HEK293 (cell line): ENCODE results near the gene SHANK2.

Experiments used
- CTCF ChIA-PET: fragments of 350-600 bp; formaldehyde crosslinking; extraction: SDS; loops from one replicate; lab custom pipeline; 2021; ENCODE audit warnings: antibody characterized with exemption; lab: Yijun Ruan, JAX
- POLR2A ChIA-PET: fragments of 300-600 bp; formaldehyde crosslinking; extraction: SDS; loops from one replicate; lab custom pipeline; 2020; ENCODE audit warnings: antibody characterized with exemption, inconsistent platforms; lab: Yijun Ruan, JAX
- H3K27ac ChIP-seq: fragments of 200-500 bp; sonication (Bioruptor generic); 2 replicates; pipeline ENCODE4 v1.5.1; 2014; ENCODE audit warnings: low read depth, low read length, control low read depth, inconsistent platforms; ENCODE audit errors: extremely low read depth
- H3K36me3 ChIP-seq, 2 experiments: fragments of 200-500 bp in 1 of 2; sonication (Bioruptor generic) in 1 of 2; 1 replicate in 1 of 2; 2 replicates in 1 of 2; pipeline ENCODE4 v1.5.1; 2014 to 2017; ENCODE audit warnings: inconsistent platforms in 2 of 2, low read length in 2 of 2; ENCODE audit not compliant: control insufficient read depth in 2 of 2, insufficient read depth in 1 of 2
- H3K4me1 ChIP-seq: fragments of 200-500 bp; sonication (Bioruptor generic); 2 replicates; pipeline ENCODE4 v1.5.1; 2014; ENCODE audit warnings: mild to moderate bottlenecking, low read length, inconsistent platforms; ENCODE audit not compliant: control insufficient read depth, insufficient read depth
- H3K4me3 ChIP-seq: 2 replicates; pipeline ENCODE4 v1.5.1; 2011; ENCODE audit warnings: low read depth, mild to moderate bottlenecking, control low read depth, low read length, moderate library complexity
- H3K9me3 ChIP-seq: fragments of 200-500 bp; sonication (Bioruptor generic); 2 replicates; pipeline ENCODE4 v1.5.1; 2014; ENCODE audit warnings: low read depth, low read length, inconsistent platforms; ENCODE audit not compliant: control insufficient read depth, insufficient read depth
- BCL11B ChIP-seq: fragments of 450-650 bp; formaldehyde crosslinking; IDR thresholded peaks from 2 replicates; pipeline ENCODE4 v1.5.1; 2016; ENCODE audit warnings: low read depth, missing biosample characterization, missing genetic modification characterization
- SALL2 ChIP-seq: fragments of 450-650 bp; formaldehyde crosslinking; IDR thresholded peaks from 2 replicates; pipeline ENCODE4 v1.5.0; 2017; ENCODE audit warnings: missing biosample characterization, mild to moderate bottlenecking, missing genetic modification characterization, borderline replicate concordance
- ZIC2 ChIP-seq: fragments of 450-650 bp; formaldehyde crosslinking; IDR thresholded peaks from 2 replicates; pipeline ENCODE4 v1.5.1; 2016; ENCODE audit warnings: missing biosample characterization, missing genetic modification characterization
- ZNF146 ChIP-seq: fragments of 450-650 bp; formaldehyde crosslinking; IDR thresholded peaks from 2 replicates; pipeline ENCODE4 v1.5.1; 2016; ENCODE audit warnings: missing biosample characterization, missing genetic modification characterization
- ZNF394 ChIP-seq: fragments of 450-650 bp; formaldehyde crosslinking; IDR thresholded peaks from 2 replicates; pipeline ENCODE4 v1.5.1; 2016; ENCODE audit warnings: missing biosample characterization, missing genetic modification characterization, mild to moderate bottlenecking, moderate library complexity, borderline replicate concordance
- ZNF629 ChIP-seq: fragments of 450-650 bp; formaldehyde crosslinking; IDR thresholded peaks from 2 replicates; pipeline ENCODE4 v1.5.1; 2017; ENCODE audit warnings: missing biosample characterization, missing genetic modification characterization
- TF ChIP-seq, protein P1 (sequence below): fragments of 450-650 bp; formaldehyde crosslinking; IDR thresholded peaks from 2 replicates; pipeline ENCODE4 v1.5.1; 2016; ENCODE audit warnings: missing biosample characterization, missing genetic modification characterization
- TF ChIP-seq, protein P2 (sequence below): fragments of 450-650 bp; formaldehyde crosslinking; IDR thresholded peaks from 2 replicates; pipeline ENCODE4 v1.5.1; 2017; ENCODE audit warnings: missing biosample characterization, missing genetic modification characterization
- TF ChIP-seq, protein P3 (sequence below): fragments of 450-650 bp; formaldehyde crosslinking; IDR thresholded peaks from 2 replicates; pipeline ENCODE4 v1.5.1; 2016; ENCODE audit warnings: missing biosample characterization, missing genetic modification characterization
- TF ChIP-seq, protein P4 (sequence below): fragments of 450-650 bp; formaldehyde crosslinking; optimal IDR thresholded peaks from 2 replicates; pipeline ENCODE3; 2016; ENCODE audit warnings: missing biosample characterization, mild to moderate bottlenecking, missing genetic modification characterization

The SHANK2 gene

DNA sequence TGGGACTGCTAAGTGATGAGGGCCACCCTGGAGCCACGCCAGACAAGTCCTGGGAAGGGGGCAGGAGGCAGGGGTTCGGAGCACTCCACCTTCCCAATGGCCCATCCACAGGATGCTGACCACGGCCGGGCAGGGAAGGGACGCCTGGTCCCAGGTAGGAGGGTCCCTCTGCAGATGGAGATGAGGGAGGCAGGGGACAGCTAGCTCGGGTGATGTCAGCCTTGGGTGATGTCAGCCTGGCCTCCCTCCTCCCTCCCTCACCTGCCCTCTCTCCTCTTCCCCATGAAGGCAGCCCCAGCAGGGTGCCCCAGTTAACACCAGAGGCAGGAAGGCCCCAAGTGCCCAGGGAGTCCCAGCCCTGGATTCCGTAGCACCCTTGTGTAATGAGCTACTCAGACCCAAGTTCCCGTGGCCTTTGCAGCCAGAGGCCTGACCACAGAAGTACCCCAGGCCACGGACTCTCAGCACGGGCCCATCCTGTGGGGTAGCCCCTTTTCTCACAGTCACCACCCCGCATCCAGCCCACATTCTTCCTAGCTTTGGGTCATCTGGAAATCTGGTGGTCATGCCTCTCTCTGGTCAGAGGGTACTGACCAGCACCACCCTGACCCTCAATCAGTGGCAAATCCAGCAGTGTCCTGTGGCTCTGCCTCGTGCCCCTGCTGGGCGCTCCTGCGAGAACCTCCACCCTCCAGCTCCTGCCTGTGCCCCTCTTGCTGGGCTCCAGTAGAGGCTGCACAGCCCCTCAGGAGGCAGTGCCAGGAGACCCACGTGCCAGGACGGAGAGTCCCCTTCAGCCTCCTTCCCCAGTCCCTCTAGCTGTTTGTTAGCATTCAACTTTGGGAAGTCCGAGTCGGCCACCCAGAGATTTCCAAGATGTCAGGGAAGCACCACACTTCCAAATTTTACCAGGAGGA, 47.4 kb downstream of the SHANK2 start:
- H3K4me3 ChIP-seq: no peak overlapping the region
- H3K27ac ChIP-seq: no peak overlapping the region
- no peaks in the 10 kb centered on the region for H3K4me1 ChIP-seq
- POLR2A ChIA-PET: no interaction called here
- TF ChIP-seq, protein P1, sequence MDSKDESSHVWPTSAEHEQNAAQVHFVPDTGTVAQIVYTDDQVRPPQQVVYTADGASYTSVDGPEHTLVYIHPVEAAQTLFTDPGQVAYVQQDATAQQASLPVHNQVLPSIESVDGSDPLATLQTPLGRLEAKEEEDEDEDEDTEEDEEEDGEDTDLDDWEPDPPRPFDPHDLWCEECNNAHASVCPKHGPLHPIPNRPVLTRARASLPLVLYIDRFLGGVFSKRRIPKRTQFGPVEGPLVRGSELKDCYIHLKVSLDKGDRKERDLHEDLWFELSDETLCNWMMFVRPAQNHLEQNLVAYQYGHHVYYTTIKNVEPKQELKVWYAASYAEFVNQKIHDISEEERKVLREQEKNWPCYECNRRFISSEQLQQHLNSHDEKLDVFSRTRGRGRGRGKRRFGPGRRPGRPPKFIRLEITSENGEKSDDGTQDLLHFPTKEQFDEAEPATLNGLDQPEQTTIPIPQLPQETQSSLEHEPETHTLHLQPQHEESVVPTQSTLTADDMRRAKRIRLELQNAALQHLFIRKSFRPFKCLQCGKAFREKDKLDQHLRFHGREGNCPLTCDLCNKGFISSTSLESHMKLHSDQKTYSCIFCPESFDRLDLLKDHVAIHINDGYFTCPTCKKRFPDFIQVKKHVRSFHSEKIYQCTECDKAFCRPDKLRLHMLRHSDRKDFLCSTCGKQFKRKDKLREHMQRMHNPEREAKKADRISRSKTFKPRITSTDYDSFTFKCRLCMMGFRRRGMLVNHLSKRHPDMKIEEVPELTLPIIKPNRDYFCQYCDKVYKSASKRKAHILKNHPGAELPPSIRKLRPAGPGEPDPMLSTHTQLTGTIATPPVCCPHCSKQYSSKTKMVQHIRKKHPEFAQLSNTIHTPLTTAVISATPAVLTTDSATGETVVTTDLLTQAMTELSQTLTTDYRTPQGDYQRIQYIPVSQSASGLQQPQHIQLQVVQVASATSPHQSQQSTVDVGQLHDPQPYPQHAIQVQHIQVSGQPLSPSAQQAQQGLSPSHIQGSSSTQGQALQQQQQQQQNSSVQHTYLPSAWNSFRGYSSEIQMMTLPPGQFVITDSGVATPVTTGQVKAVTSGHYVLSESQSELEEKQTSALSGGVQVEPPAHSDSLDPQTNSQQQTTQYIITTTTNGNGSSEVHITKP (tag by site-specific recombination): peak; percentile 26; the same call in 1 of the 2 replicates
- TF ChIP-seq ZNF394 (tag by site-specific recombination): no peak
- peak; percentile 45; the same call in 1 of the 2 replicates for TF ChIP-seq ZNF629
- TF ChIP-seq, protein P2, sequence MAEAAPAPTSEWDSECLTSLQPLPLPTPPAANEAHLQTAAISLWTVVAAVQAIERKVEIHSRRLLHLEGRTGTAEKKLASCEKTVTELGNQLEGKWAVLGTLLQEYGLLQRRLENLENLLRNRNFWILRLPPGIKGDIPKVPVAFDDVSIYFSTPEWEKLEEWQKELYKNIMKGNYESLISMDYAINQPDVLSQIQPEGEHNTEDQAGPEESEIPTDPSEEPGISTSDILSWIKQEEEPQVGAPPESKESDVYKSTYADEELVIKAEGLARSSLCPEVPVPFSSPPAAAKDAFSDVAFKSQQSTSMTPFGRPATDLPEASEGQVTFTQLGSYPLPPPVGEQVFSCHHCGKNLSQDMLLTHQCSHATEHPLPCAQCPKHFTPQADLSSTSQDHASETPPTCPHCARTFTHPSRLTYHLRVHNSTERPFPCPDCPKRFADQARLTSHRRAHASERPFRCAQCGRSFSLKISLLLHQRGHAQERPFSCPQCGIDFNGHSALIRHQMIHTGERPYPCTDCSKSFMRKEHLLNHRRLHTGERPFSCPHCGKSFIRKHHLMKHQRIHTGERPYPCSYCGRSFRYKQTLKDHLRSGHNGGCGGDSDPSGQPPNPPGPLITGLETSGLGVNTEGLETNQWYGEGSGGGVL (tag by site-specific recombination): peak; percentile 75
- TF ChIP-seq, protein P3, sequence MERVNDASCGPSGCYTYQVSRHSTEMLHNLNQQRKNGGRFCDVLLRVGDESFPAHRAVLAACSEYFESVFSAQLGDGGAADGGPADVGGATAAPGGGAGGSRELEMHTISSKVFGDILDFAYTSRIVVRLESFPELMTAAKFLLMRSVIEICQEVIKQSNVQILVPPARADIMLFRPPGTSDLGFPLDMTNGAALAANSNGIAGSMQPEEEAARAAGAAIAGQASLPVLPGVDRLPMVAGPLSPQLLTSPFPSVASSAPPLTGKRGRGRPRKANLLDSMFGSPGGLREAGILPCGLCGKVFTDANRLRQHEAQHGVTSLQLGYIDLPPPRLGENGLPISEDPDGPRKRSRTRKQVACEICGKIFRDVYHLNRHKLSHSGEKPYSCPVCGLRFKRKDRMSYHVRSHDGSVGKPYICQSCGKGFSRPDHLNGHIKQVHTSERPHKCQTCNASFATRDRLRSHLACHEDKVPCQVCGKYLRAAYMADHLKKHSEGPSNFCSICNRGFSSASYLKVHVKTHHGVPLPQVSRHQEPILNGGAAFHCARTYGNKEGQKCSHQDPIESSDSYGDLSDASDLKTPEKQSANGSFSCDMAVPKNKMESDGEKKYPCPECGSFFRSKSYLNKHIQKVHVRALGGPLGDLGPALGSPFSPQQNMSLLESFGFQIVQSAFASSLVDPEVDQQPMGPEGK (tag by site-specific recombination): peak; percentile 23; the same call in 1 of the 2 replicates
- TF ChIP-seq ZIC2: peak; percentile 54
- no peak for TF ChIP-seq ZNF146
- CTCF ChIA-PET: interaction anchor here (0.5 kb wide), 1 partner anchor 1287 kb away, joined by 4 read pairs; no protein-coding TSS in a partner anchor
- no peaks in the 10 kb centered on the region for H3K36me3 ChIP-seq
- H3K9me3 ChIP-seq: no peaks in the 10 kb centered on the region

DNA sequence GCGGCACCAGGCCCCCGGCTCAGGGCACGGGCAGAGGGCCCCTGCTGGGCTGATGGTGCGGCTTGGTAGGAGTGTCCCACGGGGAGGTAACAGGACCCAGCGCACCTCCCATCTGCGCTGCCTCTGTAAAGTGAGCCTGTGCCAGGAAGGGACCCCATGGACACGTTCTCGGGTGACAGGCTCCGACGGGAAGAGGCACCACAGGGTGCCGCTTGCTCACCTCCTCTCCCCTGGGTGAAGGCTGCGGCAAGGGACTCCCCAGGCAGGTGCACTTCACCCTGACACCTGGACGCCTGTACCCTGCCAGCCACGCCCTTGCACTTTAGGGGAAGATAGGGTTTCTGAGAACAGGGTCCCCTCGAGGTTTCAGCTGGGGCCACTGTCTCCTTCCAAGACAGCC, 48.1 kb downstream of the SHANK2 start:
- ChIA-PET CTCF (interaction anchor here (0.5 kb wide), 1 partner anchor 1287 kb away, joined by 4 read pairs; no protein-coding TSS in a partner anchor), POLR2A (no interaction called here)
- Histone ChIP-seq H3K9me3 (no peaks in the 10 kb centered on the region), H3K36me3 (no peaks in the 10 kb centered on the region), H3K4me1 (no peaks in the 10 kb centered on the region), H3K27ac (no peak overlapping the region), H3K4me3 (no peak overlapping the region)
- TF ChIP-seq SALL2 (tag by site-specific recombination) (no peak), BCL11B (tag by site-specific recombination) (no peak), ZIC2 (peak; percentile 47)
- TF ChIP-seq, protein P2 (tag by site-specific recombination): no peak
- TF ChIP-seq, protein P4, sequence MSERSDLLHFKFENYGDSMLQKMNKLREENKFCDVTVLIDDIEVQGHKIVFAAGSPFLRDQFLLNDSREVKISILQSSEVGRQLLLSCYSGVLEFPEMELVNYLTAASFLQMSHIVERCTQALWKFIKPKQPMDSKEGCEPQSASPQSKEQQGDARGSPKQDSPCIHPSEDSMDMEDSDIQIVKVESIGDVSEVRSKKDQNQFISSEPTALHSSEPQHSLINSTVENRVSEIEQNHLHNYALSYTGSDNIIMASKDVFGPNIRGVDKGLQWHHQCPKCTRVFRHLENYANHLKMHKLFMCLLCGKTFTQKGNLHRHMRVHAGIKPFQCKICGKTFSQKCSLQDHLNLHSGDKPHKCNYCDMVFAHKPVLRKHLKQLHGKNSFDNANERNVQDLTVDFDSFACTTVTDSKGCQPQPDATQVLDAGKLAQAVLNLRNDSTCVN (tag by site-specific recombination): no peak
